Stimulated activated CD4-positive, alpha-beta T cell treated with anti-CD3 and anti-CD28 coated beads, Interleukin-2, amount 100 ng/mL, for 4 hours (primary cell): ENCODE measurements around the gene TRIM8.
"Not testable (repeated sequence)": the region's sequence is repeated elsewhere in the genome, so short reads cannot be mapped to it uniquely, and the experiment has no call there.

Experiments used
- DNase-seq: peaks from one replicate; pipeline ENCODE4 v3.0.0-alpha.2; 2020; ENCODE audit warnings: low read depth

Gene TRIM8

GRCh38 chr10:102650655-102651454 lies 6.6 kb downstream of the TRIM8 start:
- DNase-seq: no peak

DNA sequence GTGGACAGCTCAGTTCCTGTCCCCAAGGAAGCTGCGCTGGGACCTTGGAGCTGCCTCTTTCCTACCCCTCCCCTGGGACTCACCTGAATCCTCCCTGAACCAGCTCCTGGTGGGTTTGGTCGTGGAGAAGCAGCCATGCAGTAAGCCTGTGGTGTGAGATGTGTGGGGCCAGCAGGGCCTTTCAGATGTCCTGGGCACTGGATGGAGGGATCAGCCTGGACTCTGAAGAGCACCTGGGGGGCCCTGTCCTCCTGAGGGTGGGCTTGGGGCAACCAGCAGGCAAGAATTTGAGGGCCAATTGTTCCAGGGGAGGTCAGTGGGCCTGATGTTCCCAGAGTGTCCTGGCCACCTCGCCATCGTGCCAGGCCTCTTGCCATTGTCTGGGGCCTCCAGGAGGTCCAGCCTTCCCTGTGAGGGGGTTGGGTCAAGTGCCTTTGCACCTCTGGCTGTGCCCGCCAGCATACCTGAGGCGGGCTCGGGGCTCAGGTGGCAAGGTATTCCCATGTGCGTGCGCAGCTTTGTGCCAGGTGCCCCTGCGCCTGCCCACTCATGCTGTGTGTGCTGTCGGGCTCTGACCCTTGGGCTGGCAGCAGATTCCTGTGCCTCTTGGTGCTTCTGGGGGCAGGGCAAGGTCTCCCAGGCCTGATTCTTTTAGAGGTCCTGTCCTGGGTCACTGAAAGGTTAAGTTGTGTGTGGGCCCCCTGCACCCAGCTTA lies 7.3 kb downstream of the TRIM8 start:
- no peak for DNase-seq

GRCh38 chr10:102652170-102652916 lies 8.1 kb downstream of the TRIM8 start:
- no peak for DNase-seq

DNA sequence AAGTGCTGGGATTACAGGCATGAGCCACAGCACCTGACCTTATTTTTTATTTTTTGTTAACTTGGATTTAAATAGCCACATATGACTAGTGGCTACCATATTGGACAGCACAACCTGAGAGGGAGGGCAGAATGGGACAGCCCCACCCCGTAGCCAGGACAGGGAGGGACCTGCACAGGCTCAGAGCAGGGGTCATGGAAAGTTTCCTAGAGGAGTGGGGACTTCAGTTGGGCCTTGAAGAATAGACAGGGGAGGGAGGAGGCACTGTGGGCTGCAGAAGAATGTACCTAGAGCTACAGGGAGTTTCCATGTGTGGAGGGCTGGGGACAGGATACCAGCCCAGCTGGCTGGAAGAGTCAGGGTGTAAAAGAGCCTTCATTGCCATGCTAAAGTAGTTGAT lies 8.8 kb downstream of the TRIM8 start:
- DNase-seq: no peak

DNA sequence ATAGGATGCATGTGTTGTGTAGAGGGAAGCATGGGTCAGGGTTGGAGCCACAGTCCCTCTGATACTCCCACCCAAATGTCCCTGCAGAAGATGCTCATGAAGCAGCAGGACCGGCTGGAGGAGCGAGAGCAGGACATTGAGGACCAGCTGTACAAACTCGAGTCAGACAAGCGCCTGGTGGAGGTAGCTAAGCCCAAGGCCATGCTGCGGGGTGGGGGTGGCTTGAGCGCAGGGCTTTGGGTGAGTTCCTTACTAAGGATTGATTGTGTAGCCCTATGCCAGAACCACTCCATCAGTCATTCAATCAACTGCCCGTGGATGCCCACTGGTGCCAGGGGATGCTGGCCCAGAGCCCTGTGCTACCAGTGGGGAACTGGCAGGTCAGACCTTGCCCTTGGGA lies 10.3 kb downstream of the TRIM8 start:
- no peak for DNase-seq

- no peak for DNase-seq
Measured at GRCh38 chr10:102654969-102655368, 10.7 kb downstream of the TRIM8 start.

- DNase-seq: no peak
Measured at GRCh38 chr10:102656026-102656425, 11.7 kb downstream of the TRIM8 start.

DNA sequence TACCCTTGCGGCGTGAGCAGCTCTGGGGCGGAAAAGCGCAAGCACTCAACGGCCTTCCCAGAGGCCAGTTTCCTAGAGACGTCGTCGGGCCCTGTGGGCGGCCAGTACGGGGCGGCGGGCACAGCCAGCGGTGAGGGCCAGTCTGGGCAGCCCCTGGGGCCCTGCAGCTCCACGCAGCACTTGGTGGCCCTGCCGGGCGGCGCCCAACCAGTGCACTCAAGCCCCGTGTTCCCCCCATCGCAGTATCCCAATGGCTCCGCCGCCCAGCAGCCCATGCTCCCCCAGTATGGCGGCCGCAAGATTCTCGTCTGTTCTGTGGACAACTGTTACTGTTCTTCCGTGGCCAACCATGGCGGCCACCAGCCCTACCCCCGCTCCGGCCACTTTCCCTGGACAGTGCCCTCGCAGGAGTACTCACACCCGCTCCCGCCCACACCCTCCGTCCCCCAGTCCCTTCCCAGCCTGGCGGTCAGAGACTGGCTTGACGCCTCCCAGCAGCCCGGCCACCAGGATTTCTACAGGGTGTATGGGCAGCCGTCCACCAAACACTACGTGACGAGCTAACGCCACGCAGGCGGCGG lies 12.6 kb downstream of the TRIM8 start:
- no peak for DNase-seq

GRCh38 chr10:102657451-102657850 lies 13.2 kb downstream of the TRIM8 start:
- no peak for DNase-seq

GRCh38 chr10:102657984-102658724 lies 13.9 kb downstream of the TRIM8 start:
- DNase-seq: no peak

DNA sequence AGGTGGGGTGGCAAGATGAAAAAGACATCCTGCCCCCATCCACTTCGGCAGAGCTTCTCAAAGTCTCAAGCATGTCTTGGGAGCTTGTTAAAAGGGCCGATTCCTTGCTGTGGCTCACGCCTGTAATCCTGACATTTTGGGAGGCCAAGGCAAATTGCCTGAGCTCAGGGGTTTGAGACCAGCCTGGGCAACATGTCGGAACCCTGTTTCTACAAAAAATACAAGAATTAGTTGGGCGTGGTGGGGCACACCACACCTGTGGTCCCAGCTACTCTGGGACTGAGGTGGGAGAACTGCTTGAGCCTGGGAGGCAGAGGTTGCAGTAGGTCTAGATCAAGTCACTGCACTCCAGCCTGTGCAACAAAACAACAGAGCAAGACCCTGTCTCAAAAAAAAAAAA lies 14.5 kb downstream of the TRIM8 start:
- no peak for DNase-seq

DNA sequence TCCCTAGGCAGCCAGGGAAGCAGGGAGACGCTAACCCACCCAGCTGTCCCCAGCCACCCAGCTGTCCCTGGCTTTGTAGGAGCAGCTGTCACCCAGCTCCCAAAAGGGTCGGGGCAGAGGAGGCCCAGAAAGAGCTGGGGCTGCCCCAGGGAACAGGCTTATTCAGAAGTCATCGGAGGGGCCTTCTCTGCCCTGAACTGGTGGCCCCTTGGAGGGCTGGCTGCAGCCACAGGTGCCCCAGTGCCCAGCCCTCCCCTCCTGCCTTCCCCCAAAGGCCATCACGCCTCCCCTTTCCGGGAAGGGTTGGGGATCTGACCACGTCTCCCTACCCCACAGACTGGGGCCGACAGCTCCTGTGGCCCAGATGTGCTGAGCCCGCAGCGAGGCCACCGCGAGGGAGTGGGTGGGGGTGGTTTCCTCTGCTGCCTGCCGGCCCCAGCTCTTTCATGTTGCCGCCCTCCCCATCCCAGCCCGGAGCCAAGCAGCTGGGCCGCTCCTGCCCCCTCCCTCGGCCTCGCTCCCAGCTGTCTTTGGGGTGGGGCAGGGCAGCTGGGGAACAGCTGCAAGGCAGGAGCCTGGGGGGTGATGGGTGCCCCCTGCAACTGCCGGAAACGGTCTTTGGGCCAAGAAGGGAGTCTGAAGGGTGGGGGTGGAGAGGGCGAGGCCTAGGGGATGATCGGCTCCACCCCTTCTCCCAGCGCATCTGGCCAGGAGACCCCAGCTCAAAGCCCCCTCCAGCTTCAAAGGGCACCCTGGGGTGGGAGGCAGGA lies 16.8 kb downstream of the TRIM8 start:
- no peak for DNase-seq

DNA sequence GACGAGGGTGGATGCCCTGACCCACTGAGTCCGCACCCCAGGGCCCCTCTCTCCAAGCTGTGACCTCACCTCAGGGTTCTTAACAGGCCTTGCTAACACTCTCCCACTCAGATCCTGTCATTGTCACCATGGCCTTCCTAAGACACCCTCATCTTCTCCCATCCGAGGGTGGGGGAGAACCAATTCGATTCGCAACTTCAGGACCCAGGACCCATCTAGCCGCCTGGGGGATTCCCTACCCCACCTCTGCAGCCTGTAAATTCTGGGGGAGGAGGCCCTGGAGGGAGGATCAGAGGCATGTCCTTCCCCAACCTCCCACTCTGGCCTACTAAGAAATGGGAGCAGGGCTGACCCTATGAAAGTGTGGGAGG lies 17.4 kb downstream of the TRIM8 start:
- no peak for DNase-seq

DNA sequence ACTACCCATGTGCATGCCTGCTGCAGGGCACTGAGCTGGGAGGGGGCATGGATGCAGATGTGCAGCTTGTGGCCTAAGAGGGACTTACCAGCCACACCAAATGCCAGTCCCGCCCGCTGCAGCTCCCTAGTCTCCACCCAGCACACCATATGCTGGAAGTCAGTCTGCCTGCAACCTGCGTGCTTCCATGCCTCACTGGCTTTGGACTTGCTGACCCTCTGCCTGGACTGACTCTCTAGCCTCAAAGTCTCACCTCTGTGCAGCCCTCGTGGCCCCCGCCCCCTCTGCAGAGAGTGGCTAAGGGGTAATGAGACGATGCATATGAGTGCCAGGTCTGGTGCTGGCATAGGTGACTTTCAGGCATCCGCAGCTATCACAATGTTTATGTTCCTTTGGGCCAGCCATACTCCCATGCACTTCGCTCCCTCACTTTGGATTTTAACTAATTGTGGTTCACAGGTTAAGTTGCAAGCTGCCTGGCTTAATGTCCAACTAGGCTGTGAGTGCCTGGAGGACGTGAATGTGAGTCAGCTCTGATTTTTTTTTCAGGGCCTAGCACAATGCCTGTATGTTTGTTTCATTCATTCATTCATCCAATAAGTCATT lies 21.7 kb downstream of the TRIM8 start:
- no peak for DNase-seq

DNA sequence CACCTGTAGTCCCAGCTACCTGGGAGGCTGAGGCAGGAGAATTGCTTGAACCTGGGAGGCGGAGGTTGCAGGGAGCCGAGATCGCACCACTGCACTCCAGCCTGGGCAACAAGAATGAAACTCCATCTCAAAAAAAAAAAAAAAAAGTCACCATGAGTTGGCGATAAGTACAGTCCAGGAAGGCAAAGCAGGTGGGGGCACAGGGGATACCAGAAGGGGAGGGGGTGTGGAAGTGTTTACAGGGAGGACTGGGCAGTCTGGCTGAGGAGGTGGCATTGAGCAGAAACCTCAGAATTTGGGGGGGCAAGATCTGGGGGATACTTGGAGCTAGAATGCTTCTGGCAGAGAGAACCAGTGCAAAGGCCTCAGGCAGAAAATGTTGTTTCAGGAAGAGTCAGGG lies 23.1 kb downstream of the TRIM8 start:
- DNase-seq: not testable (repeated sequence)

DNA sequence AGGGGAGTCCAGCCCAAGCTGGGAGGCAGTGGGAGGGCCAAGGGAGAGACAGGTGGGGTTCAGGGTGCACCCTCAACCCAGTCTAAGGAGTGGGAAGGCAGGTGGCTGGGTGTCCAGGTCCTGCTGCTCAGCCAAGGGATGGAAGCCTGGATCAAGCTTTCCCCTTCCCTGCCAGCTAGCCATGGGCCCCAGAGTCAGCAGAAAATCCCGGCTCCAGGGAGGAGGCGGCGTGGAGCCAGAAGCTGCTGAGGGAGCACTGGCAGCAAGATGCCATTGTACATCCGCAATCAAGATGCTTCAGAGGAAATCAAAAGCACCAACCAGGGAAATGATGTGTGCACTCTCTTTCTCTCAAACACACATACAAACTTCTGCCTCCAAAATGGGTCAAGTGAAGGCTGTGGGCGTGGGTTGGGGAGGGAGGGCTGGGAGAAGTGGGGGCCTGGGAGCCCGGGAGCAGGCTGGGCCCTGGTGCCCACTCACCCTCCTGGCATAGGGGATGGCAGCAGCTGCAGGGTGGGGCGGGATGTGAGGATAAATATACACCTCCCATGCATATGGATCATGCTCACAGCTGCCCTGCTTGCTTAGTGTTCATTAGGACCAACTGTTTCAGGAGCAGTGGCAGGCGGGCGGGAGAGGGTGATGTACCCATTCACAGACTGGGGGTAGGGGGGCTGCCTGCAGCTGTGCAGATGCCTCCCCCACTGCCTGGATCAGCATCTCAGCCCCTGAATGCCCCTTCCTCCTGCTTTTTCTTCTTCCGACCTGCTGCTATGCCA lies 24.2 kb downstream of the TRIM8 start:
- no peak for DNase-seq

DNA sequence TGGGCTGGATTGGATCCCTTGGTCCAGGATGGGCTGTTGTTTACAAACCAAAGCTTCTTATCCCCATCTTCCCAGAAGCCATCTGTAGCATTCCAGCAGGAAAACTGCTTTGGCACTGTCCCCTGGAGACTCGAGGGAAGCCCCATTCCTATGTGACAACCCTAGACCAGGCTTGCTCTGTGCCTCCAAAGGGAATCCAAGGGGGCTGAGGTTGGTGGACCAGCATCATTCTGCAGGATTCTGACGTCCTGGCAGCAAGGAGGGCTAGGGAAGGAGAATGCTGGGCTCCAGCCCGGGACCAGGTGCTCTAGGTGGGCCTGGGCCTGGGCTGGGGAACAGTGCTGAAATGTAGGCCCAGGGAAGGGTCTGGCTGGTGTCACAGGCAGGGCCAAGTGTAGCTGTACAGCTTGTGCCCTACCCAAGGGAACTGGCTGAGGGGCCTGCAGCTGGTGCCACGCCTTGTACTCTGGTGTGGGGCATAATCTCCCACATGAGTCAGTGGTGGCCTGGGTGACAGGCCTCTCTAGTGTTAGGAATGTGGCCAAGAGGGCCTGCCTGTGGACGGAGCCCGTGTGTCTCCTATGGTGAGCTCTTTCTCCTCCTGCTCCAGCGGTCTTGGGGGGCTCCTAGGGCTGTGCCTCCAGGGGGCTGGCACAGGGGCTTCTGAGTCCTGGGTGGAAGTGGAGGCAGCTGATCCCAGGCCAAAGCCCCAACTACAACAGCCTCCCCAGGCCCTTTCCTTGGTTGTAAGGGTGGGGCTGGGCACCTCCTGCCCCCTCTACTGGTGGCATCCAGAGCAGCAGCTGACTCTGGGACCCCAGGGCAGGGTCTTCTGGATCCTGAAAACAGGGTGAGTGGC lies 25.2 kb downstream of the TRIM8 start:
- no peak for DNase-seq

DNA sequence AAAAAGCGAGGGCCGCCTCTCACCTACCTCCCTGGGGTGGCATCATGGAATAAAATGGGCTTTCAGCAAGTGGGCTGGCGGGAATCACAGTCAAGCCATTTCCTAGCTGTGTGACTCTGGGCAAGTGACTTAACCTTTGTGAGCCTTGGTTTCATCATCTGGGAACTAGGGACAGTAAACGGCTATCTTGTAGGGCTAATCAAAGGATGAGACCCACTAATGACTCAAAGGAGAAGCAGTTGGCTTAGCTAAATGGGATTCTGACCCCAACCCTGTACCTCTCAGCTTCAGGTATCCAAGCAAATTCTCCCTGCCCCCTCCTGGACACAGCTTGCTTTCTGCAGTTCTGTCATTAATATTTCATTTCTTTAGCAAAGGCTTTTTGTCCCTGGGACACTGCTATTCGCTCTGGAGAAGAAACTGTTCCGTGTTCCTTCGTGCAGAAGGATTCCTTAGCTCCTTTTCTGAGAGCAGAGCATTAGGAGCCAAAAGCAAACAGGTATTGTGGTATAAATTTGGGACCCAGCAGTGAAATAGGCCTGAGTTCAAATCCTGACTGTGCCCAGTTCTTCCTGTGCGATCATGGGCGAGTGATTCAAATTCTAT lies 25.9 kb downstream of the TRIM8 start:
- no peak for DNase-seq
